GM19099 (cell line): ENCODE measurements around the gene TOM1L2.

Source experiments
- POLR2A ChIP-seq: IDR thresholded peaks from 3 replicates; pipeline ENCODE4 v1.6.1; 2011; ENCODE audit warnings: low read depth; ENCODE audit not compliant: insufficient read length; ENCODE audit errors: extremely low read depth

TOM1L2 gene

DNA sequence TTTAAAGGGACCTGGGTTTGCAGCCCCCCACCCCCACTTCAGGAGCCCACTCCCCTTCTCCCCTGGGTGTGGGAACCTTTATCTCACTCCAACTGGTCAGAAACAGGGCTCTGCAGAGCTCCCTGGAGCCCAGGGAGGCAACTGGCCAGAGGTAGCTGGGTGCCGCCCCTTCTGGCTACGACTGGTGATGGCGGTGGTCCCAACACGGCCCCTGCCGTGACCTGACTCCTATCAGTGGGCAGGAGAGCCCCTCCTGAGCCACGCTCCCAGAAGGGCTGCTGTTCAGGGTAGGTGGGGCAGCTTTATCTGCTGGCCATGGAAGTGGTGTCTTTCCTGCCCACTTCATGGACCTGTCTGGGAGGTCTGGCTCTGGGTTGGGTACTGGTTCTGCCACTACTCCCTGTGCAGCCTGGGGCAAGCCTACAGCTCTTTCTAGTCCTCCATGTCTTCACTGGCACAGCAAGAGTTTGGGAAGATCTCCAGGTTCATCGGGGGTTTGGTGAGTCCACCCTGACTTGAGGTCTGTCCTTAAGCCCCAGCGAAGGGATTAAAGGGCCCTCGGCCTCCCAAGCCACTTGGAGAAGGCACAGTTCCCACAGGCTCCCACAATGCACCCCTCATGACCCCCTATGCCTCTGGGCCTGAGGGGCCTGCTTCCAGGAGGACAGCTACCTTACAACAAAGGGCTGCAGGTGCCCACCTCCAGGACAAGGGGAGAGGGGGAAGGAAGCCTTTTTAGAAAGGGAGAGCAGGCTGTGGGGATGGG is 129.9 kb downstream of the TOM1L2 start:
- TF ChIP-seq POLR2A = no peak

DNA sequence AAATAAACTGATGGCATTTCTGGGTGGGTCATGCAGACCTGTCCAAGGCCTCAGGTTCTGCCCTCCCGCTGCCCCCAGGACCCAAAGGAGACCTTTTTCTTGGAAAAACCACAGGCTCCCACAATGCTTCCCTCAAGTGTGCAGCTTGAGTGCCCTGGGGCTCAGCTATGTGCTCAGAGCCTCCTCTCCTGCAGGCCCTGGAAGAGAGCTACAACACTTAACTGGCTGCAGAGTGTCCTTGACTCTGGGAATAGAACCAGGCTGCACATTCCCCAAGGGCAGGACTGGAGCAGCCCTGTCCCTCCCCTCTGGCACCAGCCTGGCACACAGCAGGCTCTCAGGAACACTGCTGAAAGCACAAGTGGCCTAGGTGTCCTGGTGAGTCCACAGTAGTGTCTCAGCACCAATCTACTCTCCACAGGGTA is 130.6 kb downstream of the TOM1L2 start:
- TF ChIP-seq POLR2A = no peak

- TF ChIP-seq POLR2A = no peak
These were observed 131.2 kb downstream of the TOM1L2 start for GRCh38 chr17:17840751-17841591.

- TF ChIP-seq POLR2A = peak; percentile 95
These were observed 132.2 kb downstream of the TOM1L2 start for GRCh38 chr17:17839791-17840707.

DNA sequence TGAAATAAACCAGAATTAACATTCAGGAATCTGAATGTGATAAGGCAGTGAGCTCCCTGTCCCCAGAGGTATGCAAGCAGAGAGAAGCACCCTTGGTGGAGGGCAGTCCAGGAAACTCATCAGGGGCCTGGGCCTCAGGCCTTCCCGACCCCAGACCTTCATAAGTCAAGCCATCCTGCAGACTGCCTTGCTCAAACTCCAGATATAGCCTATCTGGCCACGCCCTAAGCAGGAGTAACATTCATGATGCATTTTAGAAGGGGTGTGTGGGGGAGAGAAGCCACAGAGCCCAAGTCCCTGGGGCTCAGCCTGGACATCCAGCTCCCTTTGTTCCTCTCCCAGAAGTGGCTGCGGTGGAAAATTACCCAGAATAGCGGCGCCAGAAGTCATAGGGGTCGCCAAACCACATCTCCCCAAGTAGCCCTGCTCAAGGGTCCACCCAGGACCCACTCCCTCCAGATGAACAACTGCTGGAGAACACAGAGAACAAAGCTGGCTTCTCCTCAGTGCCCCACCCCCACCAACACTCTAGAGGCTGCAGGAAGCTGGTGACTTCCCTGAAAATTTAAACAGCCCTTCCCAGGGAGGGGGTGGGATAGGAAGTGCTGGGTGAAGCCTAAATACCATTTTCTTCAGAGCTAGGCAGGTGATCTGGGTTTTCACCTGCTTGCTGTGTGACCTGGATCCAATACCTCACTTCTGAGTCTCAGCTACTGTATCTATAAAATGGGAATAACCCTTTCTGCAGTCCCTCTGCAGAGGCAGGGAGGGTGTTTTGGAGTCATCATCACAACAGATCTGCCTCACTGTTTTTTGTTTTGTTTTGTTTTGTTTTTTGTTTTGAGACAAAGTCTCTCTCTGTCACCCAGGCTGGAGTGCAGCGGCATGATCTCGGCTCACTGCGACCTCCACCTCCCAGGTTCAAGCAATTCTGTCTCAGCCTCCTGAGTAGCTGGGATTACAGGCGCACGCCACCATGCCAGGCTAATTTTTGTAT is 133.9 kb downstream of the TOM1L2 start:
- no peak for TF ChIP-seq POLR2A

DNA sequence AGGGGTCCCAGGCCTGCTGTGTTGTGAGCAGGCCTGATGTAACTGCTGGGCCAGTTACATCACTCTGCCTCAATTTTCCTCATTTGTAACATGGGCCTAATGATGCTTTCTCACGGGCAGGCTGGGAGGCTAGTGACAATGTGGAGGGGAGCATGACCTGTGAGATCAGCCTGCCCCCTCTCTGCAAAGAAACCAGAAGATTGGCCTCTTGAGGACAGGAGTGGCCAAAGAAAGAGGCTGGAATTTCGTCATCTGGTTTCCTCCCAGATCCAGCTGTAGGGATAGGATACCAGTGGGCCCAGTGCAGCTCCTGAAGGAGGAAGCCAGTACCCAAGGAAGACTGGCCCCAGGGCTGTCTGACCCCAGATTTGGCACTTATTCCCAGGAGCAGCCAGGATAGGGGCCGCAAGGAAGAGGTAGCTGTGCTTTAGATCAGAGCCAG is 134.8 kb downstream of the TOM1L2 start:
- TF ChIP-seq POLR2A = peak; percentile 17

- TF ChIP-seq POLR2A = no peak
These were observed 135.3 kb downstream of the TOM1L2 start, which contains the start of gene SREBF1 for GRCh38 chr17:17836818-17837379. Gene SREBF1 (minus strand): TSS chr17:17836986. CDS start chr17:17836817, 169 bp downstream.

GRCh38 chr17:17836250-17836817 is 135.9 kb downstream of the TOM1L2 start:
- peak; percentile 96 for TF ChIP-seq POLR2A

DNA sequence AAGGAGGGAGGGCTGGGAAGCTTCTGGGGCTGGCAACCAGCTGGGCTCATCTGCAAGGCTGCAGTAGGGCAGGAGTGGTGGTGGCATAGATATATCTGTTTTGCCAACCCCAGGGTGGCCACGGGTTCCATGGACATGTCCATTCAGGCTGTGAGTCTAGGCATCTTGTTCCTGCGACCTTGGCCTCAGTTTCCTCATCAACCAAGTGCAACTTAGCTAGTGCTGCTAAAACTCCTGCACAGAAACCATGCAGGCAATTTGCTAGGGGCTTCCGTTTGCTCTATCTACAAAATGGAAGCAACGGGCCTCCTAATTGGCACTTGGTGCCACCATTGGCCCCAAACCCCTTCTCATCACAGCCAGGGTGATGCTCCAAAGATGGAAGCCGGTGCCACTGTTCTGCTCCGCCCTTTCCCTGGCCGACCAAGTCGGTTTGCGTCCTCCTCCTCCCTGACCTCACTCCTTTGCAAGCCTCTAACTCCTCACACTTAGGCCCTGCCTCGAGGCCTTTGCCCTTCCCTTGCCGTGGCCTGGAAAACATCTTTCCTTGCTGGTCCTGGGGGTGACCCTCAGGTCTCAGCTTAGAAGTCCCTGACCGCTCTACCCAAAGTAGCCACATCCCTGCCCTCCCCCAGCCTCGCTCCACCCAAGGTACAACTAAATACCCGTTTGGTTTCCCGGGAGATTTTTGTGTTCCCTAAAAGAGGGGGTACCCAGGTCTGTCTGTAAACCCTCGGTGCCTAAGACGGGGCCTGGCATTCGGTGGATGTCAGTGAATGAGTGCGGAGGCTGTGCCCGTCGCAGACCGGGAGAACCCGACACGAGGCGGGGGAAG is 136.6 kb downstream of the TOM1L2 start:
- no peak for TF ChIP-seq POLR2A

- no peak for TF ChIP-seq POLR2A
These were observed 137.2 kb downstream of the TOM1L2 start for GRCh38 chr17:17834974-17835373.

DNA sequence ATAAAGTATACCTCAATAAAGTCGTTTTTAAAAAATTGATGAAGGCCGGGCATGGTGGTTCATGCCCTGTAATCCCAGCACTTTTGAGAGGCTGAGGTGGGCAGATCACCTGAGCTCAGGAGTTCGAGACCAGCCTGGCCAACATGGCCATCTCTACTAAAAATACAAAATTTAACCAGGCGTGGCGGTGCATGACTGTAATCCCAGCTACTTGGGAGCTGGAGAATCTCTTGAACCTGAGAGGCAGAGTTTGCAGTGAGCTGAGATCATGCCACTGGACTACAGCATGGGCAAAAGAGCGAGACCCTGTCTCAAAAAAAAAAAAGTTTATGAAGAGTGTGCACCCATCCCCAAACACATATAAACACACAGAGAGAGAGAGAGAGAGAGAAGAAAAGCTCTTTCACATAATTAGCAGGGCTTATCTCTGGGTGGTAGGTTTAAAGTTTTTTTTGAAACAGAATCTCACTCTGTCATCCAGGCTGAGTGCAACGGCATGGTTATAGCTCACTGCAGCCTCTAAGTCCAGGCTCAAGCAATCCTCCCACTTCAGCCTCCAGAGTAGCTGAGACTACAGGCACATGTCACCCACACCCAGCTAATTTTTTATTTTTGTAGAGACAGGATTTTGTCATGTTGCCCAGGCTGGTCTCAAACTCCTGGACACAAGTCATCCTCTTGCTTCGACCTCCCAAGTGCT is 138.4 kb downstream of the TOM1L2 start:
- TF ChIP-seq POLR2A = no peak

GRCh38 chr17:17832032-17832363 is 140.2 kb downstream of the TOM1L2 start:
- TF ChIP-seq POLR2A = no peak
